PC-9 (cell line): ENCODE results near the gene LCLAT1.

Source experiments
- EZH2 ChIP-seq: fragments of 200-600 bp; sonication (generic); IDR thresholded peaks from 2 replicates; pipeline ENCODE4 v1.8.0; 2017; ENCODE audit warnings: antibody characterized with exemption, low read depth
- TF ChIP-seq, protein P1 (sequence below): fragments of 200-600 bp; sonication (generic); conservative IDR thresholded peaks from 2 replicates; pipeline ENCODE4 v1.6.1; 2017; ENCODE audit warnings: mixed run types, antibody characterized with exemption, mild to moderate bottlenecking, moderate library complexity

- no peak for TF ChIP-seq EZH2
- TF ChIP-seq, protein P1, sequence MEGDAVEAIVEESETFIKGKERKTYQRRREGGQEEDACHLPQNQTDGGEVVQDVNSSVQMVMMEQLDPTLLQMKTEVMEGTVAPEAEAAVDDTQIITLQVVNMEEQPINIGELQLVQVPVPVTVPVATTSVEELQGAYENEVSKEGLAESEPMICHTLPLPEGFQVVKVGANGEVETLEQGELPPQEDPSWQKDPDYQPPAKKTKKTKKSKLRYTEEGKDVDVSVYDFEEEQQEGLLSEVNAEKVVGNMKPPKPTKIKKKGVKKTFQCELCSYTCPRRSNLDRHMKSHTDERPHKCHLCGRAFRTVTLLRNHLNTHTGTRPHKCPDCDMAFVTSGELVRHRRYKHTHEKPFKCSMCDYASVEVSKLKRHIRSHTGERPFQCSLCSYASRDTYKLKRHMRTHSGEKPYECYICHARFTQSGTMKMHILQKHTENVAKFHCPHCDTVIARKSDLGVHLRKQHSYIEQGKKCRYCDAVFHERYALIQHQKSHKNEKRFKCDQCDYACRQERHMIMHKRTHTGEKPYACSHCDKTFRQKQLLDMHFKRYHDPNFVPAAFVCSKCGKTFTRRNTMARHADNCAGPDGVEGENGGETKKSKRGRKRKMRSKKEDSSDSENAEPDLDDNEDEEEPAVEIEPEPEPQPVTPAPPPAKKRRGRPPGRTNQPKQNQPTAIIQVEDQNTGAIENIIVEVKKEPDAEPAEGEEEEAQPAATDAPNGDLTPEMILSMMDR, result no peak
These were observed 208.6 kb downstream of the LCLAT1 start for GRCh38 chr2:30655660-30656059.
